BE2C (cell line): ENCODE measurements around the gene MANSC1.

Source experiments
- DNase-seq: peaks from one replicate; pipeline ENCODE4 v3.0.0-alpha.2; 2020
- H3K27me3 ChIP-seq: fragments of 250-450 bp; sonication (Bioruptor Pico); 2 replicates; pipeline ENCODE4 v1.5.1; 2020; ENCODE audit warnings: mild to moderate bottlenecking
- H3K36me3 ChIP-seq: fragments of 250-450 bp; sonication (Bioruptor Pico); 2 replicates; pipeline ENCODE4 v1.5.1; 2020; ENCODE audit warnings: mild to moderate bottlenecking
- H3K4me1 ChIP-seq: fragments of 250-450 bp; sonication (Bioruptor Pico); 2 replicates; pipeline ENCODE4 v1.5.1; 2020
- H3K4me3 ChIP-seq: 2 replicates; pipeline ENCODE4 v1.5.1; 2011; ENCODE audit warnings: low read depth, low read length
- H3K9me3 ChIP-seq: fragments of 250-450 bp; sonication (Bioruptor Pico); 2 replicates; pipeline ENCODE4 v1.5.1; 2020
- CTCF ChIP-seq: IDR thresholded peaks from 2 replicates; pipeline ENCODE4 v1.5.1; 2012; ENCODE audit warnings: mild to moderate bottlenecking, low read depth, low read length

Gene MANSC1

GRCh38 chr12:12379831-12380730 lies 30.0 kb upstream of the MANSC1 start:
- no peaks in the 10 kb centered on the region for H3K27me3 ChIP-seq
- no peak for TF ChIP-seq CTCF
- no peak for DNase-seq
- no peaks in the 10 kb centered on the region for H3K36me3 ChIP-seq
- H3K4me1 ChIP-seq: peaks cover 2% of the 10 kb centered on the region; the same call in 1 of the 2 replicates
- no peak overlapping the region for H3K4me3 ChIP-seq
- no peaks in the 10 kb centered on the region for H3K9me3 ChIP-seq

GRCh38 chr12:12378616-12379015 lies 28.6 kb upstream of the MANSC1 start:
- Histone ChIP-seq H3K27me3 (no peaks in the 10 kb centered on the region), H3K36me3 (no peaks in the 10 kb centered on the region), H3K9me3 (no peaks in the 10 kb centered on the region), H3K4me3 (no peak overlapping the region), H3K4me1 (no peaks in the 10 kb centered on the region)
- TF ChIP-seq CTCF: no peak
- DNase-seq: no peak

- Histone ChIP-seq H3K4me3 (no peak overlapping the region), H3K4me1 (no peaks in the 10 kb centered on the region), H3K27me3 (no peaks in the 10 kb centered on the region), H3K9me3 (no peaks in the 10 kb centered on the region), H3K36me3 (no peaks in the 10 kb centered on the region)
- TF ChIP-seq CTCF: peak; percentile 64
- DNase-seq: no peak
These were observed 26.8 kb upstream of the MANSC1 start for GRCh38 chr12:12376646-12377448.

- Histone ChIP-seq H3K9me3 (no peaks in the 10 kb centered on the region), H3K4me1 (no peaks in the 10 kb centered on the region), H3K4me3 (no peak overlapping the region), H3K36me3 (no peaks in the 10 kb centered on the region), H3K27me3 (no peaks in the 10 kb centered on the region)
- TF ChIP-seq CTCF: no peak
- no peak for DNase-seq
These were observed 23.1 kb upstream of the MANSC1 start for GRCh38 chr12:12372946-12373722.

- H3K36me3 ChIP-seq: no peaks in the 10 kb centered on the region
- H3K27me3 ChIP-seq: no peaks in the 10 kb centered on the region
- no peak overlapping the region for H3K4me3 ChIP-seq
- H3K9me3 ChIP-seq: no peaks in the 10 kb centered on the region
- peaks cover 11% of the 10 kb centered on the region for H3K4me1 ChIP-seq
- DNase-seq: no peak
- no peak for TF ChIP-seq CTCF
These were observed 17.5 kb upstream of the MANSC1 start for GRCh38 chr12:12367482-12367998.
